Left ventricle myocardium inferior (tissue), 1 donor: ENCODE results near the gene CCL27. TPM values are rescaled to one million over a fixed set of nuclear protein-coding genes. Genes with fewer than 3 reads are reported as not detected.
A peak's percentile ranks its signal among the peaks of the same experiment; 100 is the strongest.

Source experiments
- DNase-seq: peaks from one replicate; pipeline ENCODE4 v3.0.0-alpha.2; 2020
- H3K27ac ChIP-seq: fragments of 200-600 bp; replicated peaks from 2 replicates; pipeline ENCODE4 v1.8.0; 2021
- H3K27me3 ChIP-seq: fragments of 200-600 bp; 2 replicates; pipeline ENCODE4 v1.8.0; 2021; ENCODE audit warnings: low read depth
- H3K36me3 ChIP-seq: fragments of 200-600 bp; 2 replicates; pipeline ENCODE4 v1.8.0; 2021
- H3K4me1 ChIP-seq: fragments of 200-600 bp; 2 replicates; pipeline ENCODE4 v1.8.0; 2021
- H3K4me3 ChIP-seq: fragments of 200-600 bp; 2 replicates; pipeline ENCODE4 v1.8.0; 2021; ENCODE audit warnings: mild to moderate bottlenecking, moderate library complexity
- H3K9me3 ChIP-seq: fragments of 200-600 bp; replicated peaks from 2 replicates; pipeline ENCODE4 v1.8.0; 2021
- intact Hi-C: fragments of 100-400 bp; cut with micrococcal nuclease; formaldehyde crosslinking; loops from one replicate; pipeline ENCODE4 v1.11.0; 2022
- total RNA-seq: library from RNA; stranded (reverse); fragmentation: NEBNext Ultra II Directional; extraction: Animal tissue kit (Norgen Biotek cat#: 25700); gene quantifications from one replicate; pipeline ENCODE4 v1.2.1, GENCODE V29; 2021
- TF ChIP-seq, protein P1 (sequence below): fragments of 200-600 bp; IDR thresholded peaks from 2 replicates; pipeline ENCODE4 v1.8.0; 2021; ENCODE audit warnings: antibody characterized with exemption, mild to moderate bottlenecking, borderline replicate concordance
- donor health status: DM: no; HTN: yes; CAD: no; lungs with severe emphysema.

CCL27 gene
- total RNA-seq, 1 donor from 2014 or later = 0.41 TPM

DNA sequence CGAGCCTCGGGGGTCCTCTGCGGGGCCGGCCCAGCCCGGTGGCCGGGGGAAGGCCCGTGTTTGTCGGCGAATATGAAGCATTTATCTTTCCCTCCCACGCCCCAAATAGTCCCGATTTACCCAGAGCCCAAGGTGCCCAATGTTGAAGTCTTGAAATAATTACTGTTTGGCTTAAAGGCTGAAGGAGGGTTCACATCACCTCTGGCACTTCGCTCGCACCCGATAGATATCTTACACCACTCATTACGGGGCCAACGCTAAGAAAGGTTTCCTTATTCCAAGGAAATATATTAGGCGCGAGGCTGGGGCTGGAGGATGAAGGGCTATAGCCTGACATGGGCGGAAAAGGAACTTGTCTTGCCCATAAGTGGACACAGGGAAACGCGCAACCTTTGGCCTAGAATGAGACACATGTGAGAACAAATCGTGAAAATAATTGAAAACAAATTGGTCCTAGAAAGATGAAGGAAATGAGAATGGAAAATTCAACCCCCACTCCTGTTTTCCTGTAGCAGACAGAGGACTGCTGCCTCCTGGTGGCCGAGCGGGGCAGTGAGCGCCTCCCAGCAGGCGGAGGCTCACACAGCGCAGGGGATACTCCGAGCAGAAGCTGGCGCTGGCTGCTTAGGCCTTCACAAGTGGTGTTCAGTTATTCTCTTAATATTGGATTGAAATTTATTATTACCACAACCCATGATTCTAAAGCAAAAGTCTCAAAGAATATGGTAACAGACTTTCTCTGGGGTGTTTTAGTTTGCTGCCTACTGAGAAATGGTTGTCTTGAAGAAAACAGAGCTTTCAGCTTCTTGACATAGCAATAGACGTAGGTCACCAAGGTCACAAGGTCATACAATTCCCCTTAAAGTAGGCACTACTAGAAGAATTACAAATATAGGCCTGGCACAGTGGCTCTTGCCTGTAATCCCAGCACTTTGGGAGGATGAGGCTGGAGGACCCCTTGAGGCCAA lies 39.6 kb upstream of the CCL27 start:
- DNase-seq = peak; percentile 86
- Histone ChIP-seq H3K9me3 (no peaks in the 10 kb centered on the region), H3K27ac (peak overlapping the region; percentile 76), H3K36me3 (no peaks in the 10 kb centered on the region), H3K27me3 (no peaks in the 10 kb centered on the region), H3K4me3 (peak overlapping the region; percentile 90), H3K4me1 (peaks cover 16% of the 10 kb centered on the region)
- intact Hi-C loops = no loop called here
- TF ChIP-seq, protein P1, sequence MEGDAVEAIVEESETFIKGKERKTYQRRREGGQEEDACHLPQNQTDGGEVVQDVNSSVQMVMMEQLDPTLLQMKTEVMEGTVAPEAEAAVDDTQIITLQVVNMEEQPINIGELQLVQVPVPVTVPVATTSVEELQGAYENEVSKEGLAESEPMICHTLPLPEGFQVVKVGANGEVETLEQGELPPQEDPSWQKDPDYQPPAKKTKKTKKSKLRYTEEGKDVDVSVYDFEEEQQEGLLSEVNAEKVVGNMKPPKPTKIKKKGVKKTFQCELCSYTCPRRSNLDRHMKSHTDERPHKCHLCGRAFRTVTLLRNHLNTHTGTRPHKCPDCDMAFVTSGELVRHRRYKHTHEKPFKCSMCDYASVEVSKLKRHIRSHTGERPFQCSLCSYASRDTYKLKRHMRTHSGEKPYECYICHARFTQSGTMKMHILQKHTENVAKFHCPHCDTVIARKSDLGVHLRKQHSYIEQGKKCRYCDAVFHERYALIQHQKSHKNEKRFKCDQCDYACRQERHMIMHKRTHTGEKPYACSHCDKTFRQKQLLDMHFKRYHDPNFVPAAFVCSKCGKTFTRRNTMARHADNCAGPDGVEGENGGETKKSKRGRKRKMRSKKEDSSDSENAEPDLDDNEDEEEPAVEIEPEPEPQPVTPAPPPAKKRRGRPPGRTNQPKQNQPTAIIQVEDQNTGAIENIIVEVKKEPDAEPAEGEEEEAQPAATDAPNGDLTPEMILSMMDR = peak; percentile 100

DNA sequence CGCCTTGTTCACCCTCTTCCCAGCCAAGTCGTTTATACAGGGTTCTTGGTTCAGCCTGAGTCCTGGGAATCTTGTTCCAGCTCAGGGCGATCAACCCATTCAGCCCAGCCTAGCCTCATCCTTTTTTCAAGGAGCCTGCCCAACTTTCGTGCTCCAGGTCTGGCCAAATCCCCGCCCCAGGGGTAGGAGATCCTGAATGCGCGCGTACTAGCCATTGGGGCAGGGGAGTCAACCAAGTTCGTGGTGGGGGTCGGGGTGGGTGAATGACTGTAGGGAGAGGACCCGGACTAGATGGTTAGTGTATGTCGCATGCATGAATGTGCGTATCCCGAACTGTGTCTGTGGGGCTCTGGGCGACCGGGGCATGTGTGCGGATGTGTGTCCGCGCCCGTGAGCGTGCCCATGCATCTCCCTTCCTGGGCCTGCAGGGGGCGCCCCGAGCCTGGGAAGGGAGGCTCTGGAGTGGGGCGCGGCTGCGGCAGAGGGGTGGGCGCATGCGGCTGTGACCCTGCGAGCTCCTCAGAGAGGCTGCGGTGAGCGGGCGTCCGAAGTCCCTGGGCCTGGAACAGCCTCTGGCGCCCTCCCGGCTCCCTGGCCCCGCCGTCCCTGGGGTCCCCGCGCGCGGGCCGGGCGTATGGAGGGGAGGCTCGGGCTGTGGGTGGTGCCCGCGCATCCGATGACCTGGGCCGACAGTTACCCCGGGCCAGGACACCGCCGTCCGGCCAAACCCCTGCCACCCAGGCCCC lies 38.7 kb upstream of the CCL27 start:
- intact Hi-C loops = no loop called here
- TF ChIP-seq, protein P1 = peak; percentile 93
- no peaks in the 10 kb centered on the region for H3K27me3 ChIP-seq
- H3K9me3 ChIP-seq = no peaks in the 10 kb centered on the region
- peak; percentile 76 for DNase-seq
- H3K36me3 ChIP-seq = no peaks in the 10 kb centered on the region
- peak overlapping the region; percentile 76 for H3K27ac ChIP-seq
- peak overlapping the region; percentile 90 for H3K4me3 ChIP-seq
- peaks cover 16% of the 10 kb centered on the region for H3K4me1 ChIP-seq

DNA sequence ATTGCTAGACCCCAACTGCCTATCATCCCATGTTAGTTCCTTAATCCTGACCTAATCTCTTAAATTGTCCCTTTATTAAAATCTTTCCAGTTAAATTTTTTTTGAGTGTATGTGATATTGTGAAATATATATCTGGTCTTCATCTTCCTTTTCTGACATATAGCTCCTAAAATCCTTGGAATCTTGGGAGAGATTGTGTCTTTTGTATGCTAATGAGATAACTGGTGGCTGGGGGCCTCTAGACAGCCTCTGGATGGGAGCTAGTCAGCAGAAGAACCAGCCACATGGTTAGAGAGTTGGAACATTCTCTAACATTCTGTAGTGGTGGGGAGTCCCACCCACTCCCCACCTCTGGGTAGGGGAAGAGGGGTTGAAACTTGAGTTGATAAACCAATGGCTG lies 32.4 kb upstream of the CCL27 start:
- TF ChIP-seq, protein P1 = no peak
- Histone ChIP-seq H3K27me3 (no peaks in the 10 kb centered on the region), H3K9me3 (no peaks in the 10 kb centered on the region), H3K36me3 (no peaks in the 10 kb centered on the region), H3K4me1 (no peaks in the 10 kb centered on the region), H3K27ac (no peak overlapping the region), H3K4me3 (no peak overlapping the region)
- DNase-seq = no peak
- intact Hi-C loops = no loop called here

DNA sequence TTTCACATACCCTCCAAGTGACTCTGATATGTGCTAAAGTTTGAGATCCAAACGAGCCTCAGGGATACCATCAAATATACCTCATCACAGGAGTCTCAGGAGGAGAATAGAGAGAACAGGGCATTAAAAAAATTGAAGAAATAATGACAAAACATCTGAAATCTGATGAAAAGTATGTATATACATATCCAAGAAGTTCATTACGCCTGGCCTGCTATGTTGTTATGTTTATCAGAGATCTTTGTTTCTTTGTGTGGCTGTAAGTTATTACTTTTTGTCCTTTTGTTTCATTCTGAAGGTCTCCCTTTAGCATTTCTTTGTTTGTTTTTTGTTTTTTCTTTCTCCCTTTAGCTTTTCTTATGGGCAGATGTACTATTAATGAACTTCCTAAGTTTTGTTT lies 31.1 kb upstream of the CCL27 start:
- Histone ChIP-seq H3K36me3 (no peaks in the 10 kb centered on the region), H3K4me3 (no peak overlapping the region), H3K4me1 (no peaks in the 10 kb centered on the region), H3K27me3 (no peaks in the 10 kb centered on the region), H3K27ac (no peak overlapping the region), H3K9me3 (no peaks in the 10 kb centered on the region)
- DNase-seq = no peak
- TF ChIP-seq, protein P1 = no peak
- intact Hi-C loops = no loop called here

DNA sequence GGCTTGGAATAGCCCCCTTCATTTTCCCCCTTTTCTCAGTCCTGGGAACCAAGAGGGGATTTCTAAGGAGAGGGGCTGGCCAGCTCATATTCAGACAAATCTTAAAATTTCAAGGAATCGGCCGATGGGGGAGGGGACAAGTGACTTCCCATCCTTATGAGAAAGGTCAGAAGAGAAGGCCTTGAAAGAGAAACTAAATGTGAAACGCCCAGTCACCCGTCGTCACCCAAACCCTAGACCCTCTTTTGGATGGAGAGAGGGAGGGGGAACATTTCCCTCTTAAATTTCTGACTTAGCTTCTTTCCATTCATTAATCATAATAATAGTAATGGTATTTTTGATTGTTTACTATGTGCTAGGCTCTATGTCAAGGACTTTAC lies 29.5 kb upstream of the CCL27 start:
- no peaks in the 10 kb centered on the region for H3K4me1 ChIP-seq

More for the DNA sequence above, 29.5 kb upstream of the CCL27 start:
- intact Hi-C loops = no loop called here
- TF ChIP-seq, protein P1 = no peak
- Histone ChIP-seq H3K36me3 (no peaks in the 10 kb centered on the region), H3K4me3 (no peak overlapping the region), H3K27me3 (no peaks in the 10 kb centered on the region), H3K27ac (no peak overlapping the region), H3K9me3 (no peaks in the 10 kb centered on the region)
- DNase-seq = no peak
